Ovary (tissue), 9 donors: ENCODE data around the gene AKT1S1. TPM values are rescaled to one million over a fixed set of nuclear protein-coding genes. Genes with fewer than 3 reads are reported as not detected.
A peak's percentile ranks its signal among the peaks of the same experiment; 100 is the strongest.

ENCODE experiments used
- DNase-seq, 5 donors: peaks; one replicate each; pipeline ENCODE4 v3.0.0-alpha.2; 2019 to 2020
- H3K27ac ChIP-seq, 2 donors: fragments of 200-600 bp; one replicate each; pipeline versions ENCODE4 v1.5.1 to v1.8.0; 2019 to 2022
- H3K27me3 ChIP-seq: fragments of 200-600 bp; one replicate; pipeline ENCODE4 v1.8.0; 2022
- H3K36me3 ChIP-seq: fragments of 200-600 bp; sonication (generic); one replicate; pipeline ENCODE4 v1.5.1; 2019
- H3K4me1 ChIP-seq: one replicate; pipeline ENCODE4 v1.8.1; 2013; ENCODE audit warnings: mild to moderate bottlenecking, moderate library complexity; ENCODE audit not compliant: insufficient read depth
- H3K4me3 ChIP-seq: fragments of 200-600 bp; sonication (generic); one replicate; pipeline ENCODE4 v1.5.1; 2017
- H3K9me3 ChIP-seq, 2 donors: fragments of 200-600 bp in 1 of 2; sonication (generic) in 1 of 2; one replicate each; pipeline versions ENCODE4 v1.5.1 to v1.8.1; 2013 to 2019; ENCODE audit warnings: mild to moderate bottlenecking in 1 of 2, moderate library complexity in 1 of 2
- EP300 ChIP-seq: sonication (generic); formaldehyde crosslinking; IDR thresholded peaks from one replicate; pipeline ENCODE4 v1.6.1; 2017; ENCODE audit warnings: antibody characterized with exemption
- POLR2A ChIP-seq: fragments of 450-650 bp; IDR thresholded peaks from one replicate; pipeline ENCODE4 v1.6.1; 2017; ENCODE audit warnings: antibody characterized with exemption, mild to moderate bottlenecking, moderate library complexity
- WGBS, 3 donors: extraction: QIAGEN DNeasy Blood & Tissue Kit in 1 of 3; methylation state at CpG; one replicate each; pipeline versions ENCODE4 v1.1.5 to v1.1.7; 2013 to 2017; 5-methylcytosine and 5-hydroxymethylcytosine counted together
- intact Hi-C, 4 donors: fragments of 100-400 bp; cut with DNase I; formaldehyde crosslinking; loops; one replicate each; pipeline versions ENCODE4 v1.11.0 to v1.15.1; 2022 to 2023
- polyA plus RNA-seq, 2 donors: library from polyadenylated mRNA; stranded (reverse); fragments of 200-250 nt in 1 of 2; fragments of 350-450 nt in 1 of 2; fragmentation: Illumina TruSeq in 1 of 2; extraction: RNeasy Lipid Tissue Mini Kit (QIAGEN cat#74804) in 1 of 2; gene quantifications; one replicate each; pipeline ENCODE4 v1.2.3, GENCODE V29; 2013 to 2014
- total RNA-seq, 7 donors: library from RNA; depleted of rRNA in 2 of 7; stranded (reverse); fragments of >200 nt in 2 of 7; fragmentation: NEBNext Ultra II Directional in 3 of 7; extraction: Animal tissue kit (Norgen Biotek cat#: 25700) in 3 of 7; gene quantifications; one replicate each; pipeline versions ENCODE4 v1.1.0 to v1.2.4, GENCODE V29; 2016 to 2023
- TF ChIP-seq, protein P1 (sequence below), 3 donors: fragments of 450-650 bp in 2 of 3; fragments of 200-600 bp in 1 of 3; IDR thresholded peaks; one replicate each; pipeline versions ENCODE4 v1.5.1 to v1.8.0; 2016 to 2022; ENCODE audit warnings: antibody characterized with exemption in 3 of 3, mild to moderate bottlenecking in 1 of 3
- donor health status: DM: no; HTN: no; CAD: no; lungs with moderate emphysema.
- donor health status: DM: no; HTN: no; CAD: no.
- donor health status: Bipolar disorder and iron deficiency.
- donor health status: DM: yes; HTN: yes; CAD: no.
- donor health status: DM: no; HTN: no; CAD: no.
- donor health status: DM: yes; HTN: yes; CAD: no.

Gene AKT1S1
- total and polyA plus RNA-seq, 9 donors = 10.6 to 45.3 (median 30.0) TPM

DNA sequence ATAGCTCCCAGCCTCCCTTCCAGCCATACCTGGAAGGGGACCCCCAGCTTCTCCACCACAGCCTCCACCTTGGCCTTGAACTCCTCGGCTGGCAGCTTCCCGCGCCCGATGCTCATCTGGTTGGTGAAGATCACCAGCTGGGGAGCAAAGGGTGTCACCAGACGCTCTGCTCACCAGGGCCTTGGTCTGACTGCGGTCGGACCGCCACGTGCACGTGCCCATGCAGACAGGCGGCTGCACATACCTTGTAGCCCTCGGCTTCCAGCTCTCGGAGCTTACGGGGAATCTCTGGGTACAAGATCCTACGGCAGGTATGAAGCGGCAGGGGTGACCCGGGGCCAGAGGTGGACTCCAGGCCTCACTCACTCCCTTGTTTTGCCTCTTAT is 13.2 kb downstream of the AKT1S1 start:
- WGBS, 3 donors = 61 to 79% (median 66%) methylated on average over 16 to 17 of the region's 17 CpGs
- no peaks in the 10 kb centered on the region for H3K36me3 ChIP-seq

DNA sequence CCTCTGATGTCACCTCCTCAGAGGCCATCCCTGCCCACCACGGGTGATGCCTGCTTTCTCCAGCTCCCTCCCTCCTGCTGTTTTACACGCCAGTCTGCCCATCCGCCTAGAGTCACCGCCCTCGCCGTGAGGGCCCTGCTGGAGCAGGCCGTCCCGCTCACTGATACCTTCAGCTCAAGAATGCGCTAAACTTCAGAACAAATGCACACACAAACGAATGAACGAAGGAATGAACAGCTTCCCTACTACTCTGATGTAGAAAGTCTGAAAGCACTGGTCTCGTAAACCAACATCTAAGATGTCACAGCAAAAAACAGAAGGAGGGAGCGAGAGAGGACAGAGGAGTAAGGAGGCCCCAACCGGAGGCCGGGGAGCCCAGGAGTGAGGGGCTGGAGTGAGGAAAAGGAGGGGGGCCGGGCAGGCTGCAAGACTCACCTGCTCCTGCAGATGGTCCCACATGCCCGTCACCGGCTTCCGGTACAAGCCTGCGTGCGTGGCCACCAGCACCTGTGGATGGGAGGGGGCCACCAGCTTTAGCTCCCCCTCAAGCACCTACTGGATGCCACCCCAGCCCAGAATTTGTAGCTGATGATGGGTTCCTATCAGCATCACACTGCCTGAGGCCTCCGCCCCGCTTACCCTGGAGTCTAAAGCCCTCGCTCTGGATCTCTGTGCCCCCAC is 13.8 kb downstream of the AKT1S1 start:
- TF ChIP-seq POLR2A = no peak
- TF ChIP-seq, protein P1, sequence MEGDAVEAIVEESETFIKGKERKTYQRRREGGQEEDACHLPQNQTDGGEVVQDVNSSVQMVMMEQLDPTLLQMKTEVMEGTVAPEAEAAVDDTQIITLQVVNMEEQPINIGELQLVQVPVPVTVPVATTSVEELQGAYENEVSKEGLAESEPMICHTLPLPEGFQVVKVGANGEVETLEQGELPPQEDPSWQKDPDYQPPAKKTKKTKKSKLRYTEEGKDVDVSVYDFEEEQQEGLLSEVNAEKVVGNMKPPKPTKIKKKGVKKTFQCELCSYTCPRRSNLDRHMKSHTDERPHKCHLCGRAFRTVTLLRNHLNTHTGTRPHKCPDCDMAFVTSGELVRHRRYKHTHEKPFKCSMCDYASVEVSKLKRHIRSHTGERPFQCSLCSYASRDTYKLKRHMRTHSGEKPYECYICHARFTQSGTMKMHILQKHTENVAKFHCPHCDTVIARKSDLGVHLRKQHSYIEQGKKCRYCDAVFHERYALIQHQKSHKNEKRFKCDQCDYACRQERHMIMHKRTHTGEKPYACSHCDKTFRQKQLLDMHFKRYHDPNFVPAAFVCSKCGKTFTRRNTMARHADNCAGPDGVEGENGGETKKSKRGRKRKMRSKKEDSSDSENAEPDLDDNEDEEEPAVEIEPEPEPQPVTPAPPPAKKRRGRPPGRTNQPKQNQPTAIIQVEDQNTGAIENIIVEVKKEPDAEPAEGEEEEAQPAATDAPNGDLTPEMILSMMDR (IDR thresholded peaks at IDR 0.05) = no peak
- TF ChIP-seq EP300 = no peak
- no peaks in the 10 kb centered on the region for H3K36me3 ChIP-seq
- peak in 2 of 5 donors; percentile 37 to 44 for DNase-seq
- WGBS, 3 donors = 87% methylated on average over 24 of the region's 24 CpGs
- H3K27me3 ChIP-seq = no peaks in the 10 kb centered on the region
- H3K9me3 ChIP-seq = no peaks in the 10 kb centered on the region
- peaks cover 19% of the 10 kb centered on the region for H3K4me1 ChIP-seq
- H3K27ac ChIP-seq = peak overlapping the region in 1 of 2 donors; percentile 65
- H3K4me3 ChIP-seq = no peak overlapping the region
- intact Hi-C loops = loop anchor here in 1 of 4 donors (5.0 kb wide), 1 partner anchor 56 kb away; no protein-coding TSS in a partner anchor

More for the DNA sequence above, 13.2 kb downstream of the AKT1S1 start:
- H3K9me3 ChIP-seq = no peaks in the 10 kb centered on the region
- H3K27me3 ChIP-seq = no peaks in the 10 kb centered on the region
- H3K27ac ChIP-seq = no peak overlapping the region
- H3K4me1 ChIP-seq = peaks cover 22% of the 10 kb centered on the region
- H3K4me3 ChIP-seq = no peak overlapping the region
- TF ChIP-seq POLR2A = no peak
- peak in 3 of 5 donors; percentile 34 to 58 (median 42) for DNase-seq
- intact Hi-C loops = loop anchor here in 1 of 4 donors (5.0 kb wide), 1 partner anchor 57 kb away; no protein-coding TSS in a partner anchor

DNA sequence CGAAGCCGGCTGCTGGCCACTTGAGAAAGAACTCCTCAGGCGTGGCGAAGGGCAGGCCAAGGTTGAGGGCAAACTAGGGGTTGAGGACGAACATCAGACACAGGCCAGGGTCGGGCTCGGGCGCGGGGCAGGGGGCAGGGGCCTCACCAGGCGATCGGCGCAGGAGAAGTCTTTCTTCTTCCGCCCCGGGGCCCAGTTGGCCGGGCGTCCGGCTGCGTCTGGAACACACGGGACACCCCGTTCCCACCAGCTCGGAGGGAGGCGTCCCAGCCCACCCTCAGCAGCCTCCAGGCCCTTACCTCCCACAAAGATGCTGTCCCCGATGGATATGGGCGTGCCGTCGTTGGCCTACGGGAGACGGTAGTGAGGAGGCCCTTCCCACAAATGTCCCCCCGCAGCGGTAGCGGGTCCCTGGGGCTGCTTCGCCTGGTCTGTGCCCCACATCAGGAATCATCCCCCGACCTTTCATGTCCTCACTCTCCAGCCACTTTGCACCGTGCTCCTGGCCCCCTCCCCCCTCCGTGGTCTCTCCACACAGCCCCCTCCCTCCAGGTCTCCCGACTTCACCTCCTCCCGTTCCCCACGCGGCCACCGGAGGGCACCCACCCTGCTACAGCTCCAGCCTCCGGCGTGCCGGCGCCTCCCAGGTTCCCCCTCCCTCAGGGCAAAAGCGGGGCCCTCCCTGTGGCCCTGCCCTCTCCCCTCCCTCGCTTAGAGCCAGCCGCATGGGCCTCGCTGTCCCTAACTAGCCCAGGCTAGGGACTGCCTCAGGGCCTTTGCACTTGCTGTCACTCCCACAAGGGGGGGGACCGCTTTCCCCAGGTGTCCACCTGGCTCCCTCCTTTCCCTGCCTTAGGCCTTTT is 14.5 kb downstream of the AKT1S1 start:
- H3K36me3 ChIP-seq = no peaks in the 10 kb centered on the region
- no peaks in the 10 kb centered on the region for H3K9me3 ChIP-seq
- peak overlapping the region; percentile 65 to 68 for H3K27ac ChIP-seq
- WGBS, 3 donors = 45 to 61% (median 54%) methylated on average over 46 to 49 of the region's 49 CpGs
- peaks cover 17% of the 10 kb centered on the region for H3K4me1 ChIP-seq
- DNase-seq = peak; percentile 54 to 89 (median 56)
- intact Hi-C loops = loop anchor here in 1 of 4 donors (5.0 kb wide), 1 partner anchor 55 kb away; no protein-coding TSS in a partner anchor
- no peak overlapping the region for H3K4me3 ChIP-seq
- TF ChIP-seq EP300 = no peak
- TF ChIP-seq, protein P1 (IDR thresholded peaks at IDR 0.05) = peak in 1 of 3 donors; percentile 10
- H3K27me3 ChIP-seq = no peaks in the 10 kb centered on the region

DNA sequence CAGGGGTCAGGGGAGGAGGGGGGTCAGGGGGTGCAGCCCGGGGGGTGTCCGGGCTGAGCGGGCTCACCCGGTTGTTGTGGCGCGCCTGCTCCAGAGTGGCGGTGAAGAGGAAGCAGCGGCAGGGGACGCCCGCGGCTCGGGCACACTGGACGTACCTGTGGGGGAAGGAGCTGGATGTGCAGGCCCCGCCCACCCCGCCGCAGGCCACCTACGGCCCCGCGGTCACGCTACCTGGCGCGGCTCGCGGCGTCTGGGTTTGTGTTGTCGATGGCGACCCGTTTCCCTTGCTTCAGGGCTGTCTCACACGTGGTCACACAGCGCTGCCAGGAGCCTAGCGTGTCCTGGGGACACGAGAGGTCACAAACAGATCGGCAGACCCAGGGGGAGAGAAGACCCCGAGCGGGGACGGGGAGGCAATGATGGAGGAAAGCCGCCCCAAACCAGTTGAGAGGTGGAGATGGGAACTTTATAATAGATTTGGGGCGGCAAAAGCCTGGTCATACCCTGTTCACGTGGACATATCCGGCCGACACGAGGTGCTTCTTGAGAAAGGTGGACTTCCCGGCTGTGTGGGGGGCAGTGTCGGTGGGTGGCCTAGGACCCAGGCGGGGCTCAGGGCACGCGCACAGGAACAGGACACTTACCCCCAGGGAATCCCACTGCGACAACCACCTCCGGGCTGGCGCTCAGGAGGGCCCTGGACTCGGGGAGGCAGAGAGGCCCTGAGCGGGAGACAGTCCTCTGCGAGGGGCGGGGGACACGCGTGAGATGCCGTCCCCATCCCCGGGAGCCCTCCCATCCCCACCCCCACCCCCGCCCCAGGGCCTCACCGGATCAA is 15.4 kb downstream of the AKT1S1 start:
- peaks cover 17% of the 10 kb centered on the region for H3K4me1 ChIP-seq
- intact Hi-C loops = loop anchor here in 1 of 4 donors (5.0 kb wide), 1 partner anchor 54 kb away; no protein-coding TSS in a partner anchor
- H3K27ac ChIP-seq = peak overlapping the region; percentile 65 to 68
- H3K9me3 ChIP-seq = no peaks in the 10 kb centered on the region
- TF ChIP-seq EP300 = no peak
- no peak for TF ChIP-seq POLR2A
- no peak overlapping the region for H3K4me3 ChIP-seq
- H3K36me3 ChIP-seq = no peaks in the 10 kb centered on the region
- H3K27me3 ChIP-seq = no peaks in the 10 kb centered on the region
- WGBS, 3 donors = 67 to 76% (median 68%) methylated on average over 59 to 60 of the region's 60 CpGs
- peak in 4 of 5 donors; percentile 46 to 71 (median 57) for DNase-seq

DNA sequence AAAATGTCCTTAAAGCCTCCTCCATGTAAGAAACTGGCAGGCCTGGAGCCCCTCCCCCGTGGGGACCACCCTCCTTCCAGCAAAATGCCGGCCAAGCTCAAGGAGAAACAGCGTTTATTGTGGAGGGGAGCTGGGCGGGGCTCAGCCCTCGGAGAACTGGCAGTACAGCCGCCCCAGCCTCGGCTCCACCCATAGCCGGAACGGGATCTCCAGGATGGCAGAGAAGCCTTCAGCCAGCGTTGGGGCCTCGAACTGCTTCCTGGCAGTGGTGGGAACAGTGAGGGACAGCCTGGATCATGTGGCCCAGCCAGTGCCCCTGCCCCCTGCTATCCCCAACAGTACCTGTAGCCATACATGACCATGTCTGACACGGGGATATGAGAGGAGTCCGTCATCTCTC is 16.0 kb downstream of the AKT1S1 start:
- H3K4me1 ChIP-seq = peaks cover 15% of the 10 kb centered on the region
- DNase-seq = peak; percentile 71 to 88 (median 77)
- no peaks in the 10 kb centered on the region for H3K36me3 ChIP-seq
- no peak overlapping the region for H3K4me3 ChIP-seq
- WGBS, 3 donors = 16 to 38% (median 18%) methylated on average over 11 to 13 of the region's 13 CpGs
- intact Hi-C loops = loop anchor here in 1 of 4 donors (5.0 kb wide), 1 partner anchor 54 kb away; no protein-coding TSS in a partner anchor
- TF ChIP-seq EP300 (no peak), POLR2A (no peak)
- TF ChIP-seq, protein P1 (IDR thresholded peaks at IDR 0.05) = no peak
- H3K27me3 ChIP-seq = no peaks in the 10 kb centered on the region
- H3K27ac ChIP-seq = peak overlapping the region; percentile 65 to 72
- no peaks in the 10 kb centered on the region for H3K9me3 ChIP-seq
